Parietal lobe (tissue), 2 donors: Measurements from ENCODE around the gene TMEM59. TPM values are rescaled to one million over a fixed set of nuclear protein-coding genes. Genes with fewer than 3 reads are reported as not detected.

ENCODE experiments used
- small RNA-seq: library from RNA; depleted of rRNA; stranded (forward); fragments of <200 nt; gene quantifications from one replicate; pipeline ENCODE3, GENCODE V24; 2014; ENCODE audit warnings: low replicate concordance
- total RNA-seq: library from RNA; depleted of rRNA; stranded (reverse); fragments of >200 nt; gene quantifications from one replicate; pipeline ENCODE4 v1.2.3, GENCODE V29; 2014

TMEM59 gene
- total RNA-seq, result 94.8 TPM

GRCh38 chr1:54052934-54053744 is at the start of gene TMEM59, which contains the start of gene TCEANC2:
TMEM59 (minus strand) TSS chr1:54053204; CDS start chr1:54053188, 16 bp downstream.
TCEANC2 (plus strand) TSS chr1:54053608; CDS start chr1:54054423, 815 bp downstream.

GRCh38 chr1:54017979-54018378 is 35.0 kb downstream of the TMEM59 start, which contains the start of gene LDLRAD1:
LDLRAD1 (minus strand) TSS chr1:54018186; CDS start chr1:54018112, 74 bp downstream.

Small RNAs within 50 kb of the gene (small RNA-seq; reads per million reads assigned to genes)
- gene AL353898.1, result not detected
- gene AL353898.2, result not detected

Other genes with a start within 250 kb of the TMEM59 start
- gene NDC1, start 214.9 kb downstream of the TMEM59 start, total RNA-seq, result 31.6 TPM
- 14.1 TPM for gene YIPF1, start 163.4 kb downstream of the TMEM59 start, total RNA-seq
- gene DIO1, start 159.0 kb downstream of the TMEM59 start, total RNA-seq, result not detected
- 29.4 TPM for gene IFT25, start 107.5 kb downstream of the TMEM59 start, total RNA-seq
- 17.2 TPM for gene LRRC42, start 106.9 kb downstream of the TMEM59 start, total RNA-seq
- gene LDLRAD1, start 35.0 kb downstream of the TMEM59 start, total RNA-seq, result not detected
- 7.5 TPM for gene TCEANC2, start 404 bp upstream of the TMEM59 start, total RNA-seq
- not detected for gene CDCP2, start 99.8 kb upstream of the TMEM59 start, total RNA-seq
- gene CYB5RL, start 146.8 kb upstream of the TMEM59 start, total RNA-seq, result 6.6 TPM
- 31.0 TPM for gene MRPL37, start 147.0 kb upstream of the TMEM59 start, total RNA-seq